CD4-positive, alpha-beta T cell treated with Interferon gamma for 1 hour (primary cell): ENCODE results near the gene ZIC5.

ENCODE experiments used
- DNase-seq: peaks from one replicate; pipeline ENCODE4 v3.0.0-alpha.2; 2020

Gene ZIC5

DNA sequence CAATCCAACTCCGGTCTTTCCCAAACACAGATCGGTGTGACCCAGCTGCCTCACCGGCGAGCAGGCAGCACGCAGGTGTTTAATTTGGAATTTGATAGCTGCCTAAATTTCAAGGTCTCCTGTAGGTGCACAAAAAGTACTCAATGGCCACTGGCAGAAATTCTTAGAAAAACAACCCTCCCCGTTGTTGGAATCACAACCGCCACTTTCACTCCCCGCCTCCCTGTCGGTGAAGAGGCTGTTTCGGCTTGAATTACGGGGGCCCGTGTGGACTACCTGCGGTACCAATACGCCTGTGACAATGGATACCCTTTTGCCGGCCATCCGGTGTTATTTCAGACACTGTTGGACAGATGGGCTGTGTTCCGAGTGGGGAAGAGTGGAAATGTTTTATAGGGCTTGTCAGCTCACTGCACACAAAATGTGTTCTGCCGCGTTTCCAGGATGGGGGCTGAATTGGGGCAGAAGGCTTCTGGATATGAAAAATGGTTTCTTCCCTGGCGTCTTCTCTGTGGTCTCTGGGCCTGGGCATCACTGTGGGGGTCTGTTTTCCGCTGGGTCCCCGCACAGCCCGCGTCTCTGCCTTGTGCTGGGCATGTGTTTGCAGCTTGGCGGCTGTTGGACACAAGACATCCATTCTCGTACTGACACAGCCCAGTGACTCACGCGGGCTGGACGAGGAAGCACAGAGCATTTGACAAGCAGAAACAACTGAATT, 45.4 kb downstream of the ZIC5 start:
- DNase-seq, result no peak

- no peak for DNase-seq
Observed at GRCh38 chr13:99923877-99924582, 47.5 kb downstream of the ZIC5 start.

- no peak for DNase-seq
Observed at GRCh38 chr13:99922631-99923404, 48.7 kb downstream of the ZIC5 start.

DNA sequence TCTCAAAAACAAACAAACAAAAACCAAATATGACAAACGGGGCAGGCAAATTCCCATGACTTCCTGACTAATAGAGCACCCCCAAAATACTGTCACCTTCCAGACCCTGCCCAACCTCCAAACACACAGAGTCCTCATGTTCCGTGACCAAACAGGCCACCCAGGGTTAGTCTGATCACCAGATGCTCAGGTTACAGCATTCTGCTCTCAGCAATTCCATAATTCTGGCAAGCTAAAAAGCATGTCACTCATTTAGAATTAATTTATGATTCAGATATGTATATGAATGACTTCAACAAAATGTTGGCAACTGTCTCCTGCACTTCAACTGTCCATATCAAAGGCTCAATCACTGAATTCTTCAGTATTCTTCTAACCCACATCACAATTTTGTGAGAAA, 52.4 kb downstream of the ZIC5 start:
- no peak for DNase-seq

DNA sequence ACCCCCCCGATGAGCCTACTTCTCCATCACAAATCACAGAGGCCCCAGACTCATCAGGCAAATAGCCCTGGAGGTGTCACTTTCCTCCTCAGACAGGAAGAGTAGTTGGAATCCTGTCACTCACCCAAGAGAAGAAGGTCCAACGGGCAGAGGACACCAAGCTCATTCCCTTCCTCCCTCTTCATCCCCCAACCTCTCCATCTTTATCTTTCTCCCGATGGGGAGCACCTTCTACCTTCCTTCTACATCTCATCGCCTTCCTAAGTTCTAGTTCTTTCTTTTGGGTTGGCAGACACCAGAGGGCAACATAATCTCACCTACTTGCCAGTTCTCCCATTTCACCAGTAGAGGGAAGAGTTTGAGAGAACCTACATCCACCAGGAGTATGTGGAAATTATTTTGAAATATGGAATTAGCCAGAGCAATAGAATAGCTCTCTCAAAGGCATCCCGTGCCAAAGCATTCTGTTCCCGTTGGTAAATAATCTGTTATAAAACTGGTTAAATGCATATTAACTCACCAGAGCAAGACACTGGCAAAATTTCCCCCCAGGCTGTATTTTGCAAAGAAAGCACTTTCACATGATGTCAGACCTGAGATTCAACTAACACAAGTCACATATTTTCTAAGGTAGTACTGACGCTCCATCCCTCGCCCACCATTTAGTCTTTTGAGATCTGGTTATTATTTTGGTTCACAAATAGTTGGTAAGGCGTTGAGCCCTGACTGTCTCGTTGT, 55.0 kb downstream of the ZIC5 start:
- DNase-seq, result no peak

DNA sequence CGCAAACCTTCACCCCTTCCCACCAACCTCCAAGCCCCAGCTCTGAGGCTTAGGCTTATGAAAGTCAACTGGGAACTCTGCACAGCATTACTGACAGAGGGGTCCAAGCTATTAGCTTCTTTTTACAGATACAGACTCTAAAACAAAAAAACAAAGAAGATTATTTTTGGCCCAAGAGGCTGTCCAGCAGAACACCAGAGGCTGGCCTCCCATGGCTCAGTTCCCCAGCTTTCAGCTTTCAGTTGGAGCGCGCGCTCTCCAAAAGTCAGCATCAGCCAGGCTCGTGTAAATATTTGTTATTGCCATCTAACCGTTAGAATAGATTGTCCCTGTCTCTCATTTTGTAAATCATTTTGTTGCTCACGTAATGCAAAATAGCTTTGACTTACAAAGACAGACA, 58.4 kb downstream of the ZIC5 start:
- DNase-seq, result no peak
